K562 (cell line): Measurements from ENCODE around the gene SPIN1. TPM values are rescaled to one million over a fixed set of nuclear protein-coding genes. Genes with fewer than 3 reads are reported as not detected.

Source experiments
- ATAC-seq: fragments of 200-7000 bp; cut with Tn5 transposase; 3 replicates; pipeline ENCODE4 v1.9.1; 2020; ENCODE audit warnings: moderate library complexity
- BruUV-seq: library from RNA; stranded (reverse); fragments of 400-500 nt; replicated peaks from 2 replicates; lab custom pipeline; 2021; lab: Mats Ljungman, UMichigan
- CTCF ChIA-PET: fragments of 300-600 bp; formaldehyde crosslinking; extraction: SDS; loops from one replicate; lab custom pipeline; 2021; ENCODE audit warnings: low intra/inter-chr PET ratio; lab: Yijun Ruan, JAX
- POLR2A ChIA-PET: fragments of 300-600, 350-650 bp; sonication (Branson Sonifier 250); formaldehyde crosslinking; extraction: SDS; loops from one replicate; lab custom pipeline; 2021; ENCODE audit warnings: antibody characterized with exemption, inconsistent platforms; lab: Yijun Ruan, JAX
- DNase-seq, 4 experiments: peaks; one replicate each; pipeline versions ENCODE4 v3.0.0 to v3.0.0-alpha.2; 2011 to 2018; ENCODE audit warnings: low spot score in 3 of 4, mixed read lengths in 3 of 4; ENCODE audit errors: extremely low read depth in 1 of 4
- FAIRE-seq: peaks from 2 replicates; lab custom pipeline; 2011; peaks lifted over from hg19 to GRCh38; lab: Jason Lieb, UNC
- H2AFZ ChIP-seq: 2 replicates; pipeline ENCODE4 v1.6.0; 2011; ENCODE audit warnings: low read depth, low read length, control low read depth, inconsistent platforms
- H3K27ac ChIP-seq: fragments of 200-600 bp; 3 replicates; pipeline ENCODE4 v1.8.0; 2011; ENCODE audit warnings: low read depth, mild to moderate bottlenecking, control low read depth, inconsistent platforms, low read length, moderate library complexity, mixed read lengths; ENCODE audit errors: extremely low read depth
- H3K27me3 ChIP-seq, 2 experiments: fragments of 300-600 bp in 1 of 2; 2 replicates in 1 of 2; 3 replicates in 1 of 2; pipeline versions ENCODE4 v1.6.0 to v1.8.0; 2011; ENCODE audit warnings: inconsistent platforms in 2 of 2, low read length in 2 of 2, mild to moderate bottlenecking in 1 of 2, mixed read lengths in 1 of 2, moderate library complexity in 1 of 2; ENCODE audit not compliant: control insufficient read depth in 2 of 2, insufficient read depth in 2 of 2
- H3K36me3 ChIP-seq: fragments of 300-600 bp; 3 replicates; pipeline ENCODE4 v1.8.0; 2011; ENCODE audit warnings: mild to moderate bottlenecking, low read length, inconsistent platforms; ENCODE audit not compliant: control insufficient read depth, insufficient read depth
- H3K4me1 ChIP-seq, 2 experiments: fragments of 200-600 bp in 1 of 2; replicated peaks in 1 of 2; 2 replicates in 1 of 2; 3 replicates in 1 of 2; pipeline versions ENCODE4 v1.5.1 to v1.8.0; 2011; ENCODE audit warnings: inconsistent platforms in 2 of 2, low read length in 2 of 2, mild to moderate bottlenecking in 1 of 2, mixed read lengths in 1 of 2, moderate library complexity in 1 of 2; ENCODE audit not compliant: control insufficient read depth in 2 of 2, insufficient read depth in 2 of 2
- H3K4me2 ChIP-seq: 2 replicates; pipeline ENCODE4 v1.6.1; 2011; ENCODE audit warnings: low read length, control low read depth, inconsistent platforms, mixed read lengths; ENCODE audit not compliant: insufficient read depth
- H3K4me3 ChIP-seq: fragments of 200-600 bp; sonication (generic), shearing (Covaris generic); 2 replicates; pipeline ENCODE4 v1.5.1; 2016; ENCODE audit warnings: control low read depth, inconsistent platforms
- H3K79me2 ChIP-seq: fragments of 200-600 bp; 3 replicates; pipeline ENCODE4 v1.8.0; 2011; ENCODE audit warnings: low read length, inconsistent platforms; ENCODE audit not compliant: control insufficient read depth, insufficient read depth
- H3K9ac ChIP-seq, 2 experiments: 2 replicates each; pipeline versions ENCODE4 v1.6.0 to v1.6.1; 2011; ENCODE audit warnings: low read depth in 2 of 2, low read length in 2 of 2, control low read depth in 1 of 2, inconsistent platforms in 1 of 2, mild to moderate bottlenecking in 1 of 2, mixed read lengths in 1 of 2; ENCODE audit not compliant: insufficient read depth in 1 of 2
- H3K9me1 ChIP-seq: one replicate; pipeline ENCODE4 v1.6.0; 2011; ENCODE audit warnings: inconsistent platforms, mild to moderate bottlenecking, low read length, moderate library complexity; ENCODE audit not compliant: control insufficient read depth, insufficient read depth
- H3K9me3 ChIP-seq: replicated peaks from 2 replicates; pipeline ENCODE4 v1.5.1; 2011; ENCODE audit warnings: low read depth, low read length, inconsistent platforms; ENCODE audit not compliant: control insufficient read depth, insufficient read depth
- H4K20me1 ChIP-seq: replicated peaks from 2 replicates; pipeline ENCODE4 v1.6.1; 2011; ENCODE audit warnings: low read length, inconsistent platforms, mixed read lengths; ENCODE audit not compliant: control insufficient read depth, insufficient read depth
- BCL6 ChIP-seq: fragments of 250-450 bp; sonication (Bioruptor Pico); IDR thresholded peaks from 2 replicates; pipeline ENCODE4 v1.4.0; 2020
- MECOM ChIP-seq: fragments of 250-450 bp; sonication (Bioruptor Pico); IDR thresholded peaks from 2 replicates; pipeline ENCODE4 v1.8.0; 2022; ENCODE audit warnings: inconsistent platforms
- PURB ChIP-seq: sonication (generic); formaldehyde crosslinking; IDR thresholded peaks from 2 replicates; pipeline ENCODE4 v1.9.0; 2021; ENCODE audit warnings: low read depth, mild to moderate bottlenecking, missing genetic modification reagents
- ZNF318 ChIP-seq, 2 experiments: fragments of 450-650 bp; IDR thresholded peaks; 2 replicates each; pipeline ENCODE4 v1.6.1; 2016; ENCODE audit warnings: mild to moderate bottlenecking in 2 of 2, borderline replicate concordance in 1 of 2, low read depth in 1 of 2, moderate library complexity in 1 of 2
- WGBS: fragments of 100-300 bp; shearing (Covaris generic); methylation state at CpG from one replicate; pipeline ENCODE4 v1.1.6; 2016; ENCODE audit warnings: low coverage, mixed read lengths; ENCODE audit not compliant: insufficient coverage; ENCODE audit errors: missing lambda C conversion rate; 5-methylcytosine and 5-hydroxymethylcytosine counted together
- in situ Hi-C: fragments of 300-500 bp; cut with MboI; formaldehyde crosslinking; loops from 4 replicates; pipeline ENCODE4 v1.15.0; 2018; ENCODE audit warnings: inconsistent platforms, mixed read lengths
- intact Hi-C: fragments of 100-400 bp; cut with micrococcal nuclease; formaldehyde crosslinking; loops from 2 replicates; pipeline ENCODE4 v1.14.2; 2022
- polyA plus RNA-seq, 8 experiments: library from polyadenylated mRNA; depleted of rRNA in 4 of 8; stranded (reverse) in 5 of 8; unstranded in 3 of 8; fragments of >200 nt; fragmentation: Nextera tagmentation in 2 of 8; fragmentation: Illumina TruSeq in 1 of 8; extraction: Ambion mirVana in 2 of 8; extraction: Trizol in 1 of 8; gene quantifications; 2 replicates each; pipeline versions ENCODE4 v1.2.1 to v1.2.3, GENCODE V29; 2011 to 2014; ENCODE audit warnings: inconsistent platforms in 1 of 8, missing spikeins in 1 of 8
- total RNA-seq, 7 experiments: library from RNA; depleted of rRNA in 6 of 7; stranded (reverse); fragments of >200 nt in 6 of 7; fragmentation: Illumina TruSeq in 2 of 7; extraction: Trizol in 2 of 7; gene quantifications; 2 replicates each; pipeline versions ENCODE4 v1.2.1 to v1.2.3, GENCODE V29; 2011 to 2021; ENCODE audit warnings: low replicate concordance in 1 of 7

The SPIN1 gene
- total and polyA plus RNA-seq, 9 of the 15 experiments (the other 6 are each of a cell fraction or from before 2014, with no cell fraction given) = 7.4 to 25.7 (median 15.6) TPM

- no peak for TF ChIP-seq PURB (CRISPR knock-in tag)
- no peak for TF ChIP-seq MECOM (CRISPR knock-in tag)
- TF ChIP-seq, all 486 proteins: peak for 0
Measured at GRCh38 chr9:88497224-88497623, 109.0 kb downstream of the SPIN1 start (continued).

GRCh38 chr9:88498880-88499279 is 110.6 kb downstream of the SPIN1 start:
- CTCF ChIA-PET = no interaction called here
- no peak overlapping the region for H2AFZ ChIP-seq

More at GRCh38 chr9:88498880-88499279, 110.6 kb downstream of the SPIN1 start:
- no peak overlapping the region for H3K4me3 ChIP-seq
- no peaks in the 10 kb centered on the region for H3K4me1 ChIP-seq
- H4K20me1 ChIP-seq = no peaks in the 10 kb centered on the region
- no peaks in the 10 kb centered on the region for H3K79me2 ChIP-seq
- intact Hi-C loops = no loop called here
- no peak overlapping the region for H3K27ac ChIP-seq
- H3K9me1 ChIP-seq = no peaks in the 10 kb centered on the region
- 0% methylated on average over 6 of the region's 6 CpGs for WGBS
- H3K36me3 ChIP-seq = no peaks in the 10 kb centered on the region
- H3K9me3 ChIP-seq = no peaks in the 10 kb centered on the region
- DNase-seq (no peak), FAIRE-seq (no peak), ATAC-seq (no peak)
- H3K4me2 ChIP-seq = no peak overlapping the region
- in situ Hi-C loops = no loop called here
- TF ChIP-seq BCL6 (CRISPR knock-in tag) (no peak), ZNF318 (IDR thresholded peaks at IDR 0.05; ENCODE audit: borderline replicate concordance in 1 of 2, low read depth in 1 of 2) (no peak)
- no peak overlapping the region for H3K9ac ChIP-seq
- POLR2A ChIA-PET = no interaction called here
- no TSS peak for BruUV-seq
- peaks cover 0 to 27% of the 10 kb centered on the region in 2 experiments; a peak in 3 of 5 replicates for H3K27me3 ChIP-seq
